Inflammatory macrophage treated with lipopolysaccharide for 1 hour (primary cell): ENCODE results near the gene TCIRG1.

ENCODE experiments used
- DNase-seq, 2 donors: peaks; one replicate each; pipeline ENCODE4 v3.0.0-alpha.2; 2020 to 2022

The TCIRG1 gene

GRCh38 chr11:68037411-68038225 lies 1.2 kb upstream of the TCIRG1 start:
- no peak for DNase-seq

GRCh38 chr11:68038226-68038717 lies 553 bp upstream of the TCIRG1 start:
- no peak for DNase-seq

- no peak for DNase-seq
These were observed 781 bp downstream of the TCIRG1 start for GRCh38 chr11:68039526-68040086.

GRCh38 chr11:68040101-68040956 lies 1.5 kb downstream of the TCIRG1 start:
- peak; percentile 61 to 67 for DNase-seq

- DNase-seq = no peak
These were observed 2.2 kb downstream of the TCIRG1 start for GRCh38 chr11:68040957-68041591.

- DNase-seq = no peak
These were observed 2.9 kb downstream of the TCIRG1 start for GRCh38 chr11:68041617-68042218.

GRCh38 chr11:68042219-68043028 lies 3.6 kb downstream of the TCIRG1 start:
- no peak for DNase-seq

GRCh38 chr11:68043029-68043348 lies 4.2 kb downstream of the TCIRG1 start:
- DNase-seq = no peak

GRCh38 chr11:68043349-68044144 lies 4.7 kb downstream of the TCIRG1 start:
- DNase-seq = peak; percentile 32 to 71

GRCh38 chr11:68044145-68044813 lies 5.5 kb downstream of the TCIRG1 start:
- no peak for DNase-seq

- no peak for DNase-seq
These were observed 6.1 kb downstream of the TCIRG1 start for GRCh38 chr11:68044898-68045351.

GRCh38 chr11:68047437-68048290 lies 8.8 kb downstream of the TCIRG1 start:
- DNase-seq = no peak

- DNase-seq = no peak
These were observed 10.1 kb downstream of the TCIRG1 start for GRCh38 chr11:68048681-68049508.

GRCh38 chr11:68049509-68050370 lies 10.9 kb downstream of the TCIRG1 start:
- DNase-seq = no peak

GRCh38 chr11:68050371-68050841 lies 11.6 kb downstream of the TCIRG1 start:
- DNase-seq = no peak

- DNase-seq = no peak
These were observed 12.6 kb downstream of the TCIRG1 start for GRCh38 chr11:68051191-68052136.
